Mammary epithelial cell (primary cell): ENCODE measurements around the gene TUBA3E.
"Not testable (repeated sequence)": the region's sequence is repeated elsewhere in the genome, so short reads cannot be mapped to it uniquely, and the experiment has no call there.

Source experiments
- EZH2 ChIP-seq: IDR thresholded peaks from 2 replicates; pipeline ENCODE4 v1.6.1; 2012; ENCODE audit warnings: low read length, inconsistent platforms, borderline replicate concordance
- TF ChIP-seq, protein P1 (sequence below), 2 donors: IDR thresholded peaks in 1 of 2; conservative IDR thresholded peaks in 1 of 2; 2 replicates each; pipeline ENCODE4 v1.5.1; 2011 to 2012; ENCODE audit warnings: inconsistent platforms in 2 of 2, low read length in 2 of 2, mild to moderate bottlenecking in 2 of 2, control low read depth in 1 of 2, low read depth in 1 of 2; ENCODE audit not compliant: insufficient read depth in 1 of 2; ENCODE audit errors: extremely low read depth in 1 of 2

DNA sequence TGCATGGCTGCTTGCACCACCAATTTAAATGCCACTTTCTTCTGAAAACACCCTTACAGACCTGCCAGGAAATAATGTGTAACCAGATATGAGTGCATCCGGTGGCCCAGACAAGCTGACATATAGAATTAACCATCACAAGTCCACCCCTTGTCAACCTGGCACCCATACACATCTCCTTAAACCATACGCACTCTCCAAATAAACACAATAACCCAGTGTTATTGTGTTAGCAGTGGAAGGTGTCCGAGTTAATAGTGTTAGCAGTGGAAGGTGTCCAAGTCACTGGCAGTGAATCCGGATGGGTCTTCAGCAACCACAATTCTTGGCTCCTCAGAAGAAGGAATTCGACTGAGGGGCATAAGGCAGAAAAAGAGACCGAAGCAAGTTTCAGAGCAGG is 49.7 kb downstream of the TUBA3E start:
- TF ChIP-seq, protein P1, sequence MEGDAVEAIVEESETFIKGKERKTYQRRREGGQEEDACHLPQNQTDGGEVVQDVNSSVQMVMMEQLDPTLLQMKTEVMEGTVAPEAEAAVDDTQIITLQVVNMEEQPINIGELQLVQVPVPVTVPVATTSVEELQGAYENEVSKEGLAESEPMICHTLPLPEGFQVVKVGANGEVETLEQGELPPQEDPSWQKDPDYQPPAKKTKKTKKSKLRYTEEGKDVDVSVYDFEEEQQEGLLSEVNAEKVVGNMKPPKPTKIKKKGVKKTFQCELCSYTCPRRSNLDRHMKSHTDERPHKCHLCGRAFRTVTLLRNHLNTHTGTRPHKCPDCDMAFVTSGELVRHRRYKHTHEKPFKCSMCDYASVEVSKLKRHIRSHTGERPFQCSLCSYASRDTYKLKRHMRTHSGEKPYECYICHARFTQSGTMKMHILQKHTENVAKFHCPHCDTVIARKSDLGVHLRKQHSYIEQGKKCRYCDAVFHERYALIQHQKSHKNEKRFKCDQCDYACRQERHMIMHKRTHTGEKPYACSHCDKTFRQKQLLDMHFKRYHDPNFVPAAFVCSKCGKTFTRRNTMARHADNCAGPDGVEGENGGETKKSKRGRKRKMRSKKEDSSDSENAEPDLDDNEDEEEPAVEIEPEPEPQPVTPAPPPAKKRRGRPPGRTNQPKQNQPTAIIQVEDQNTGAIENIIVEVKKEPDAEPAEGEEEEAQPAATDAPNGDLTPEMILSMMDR (conservative IDR thresholded peaks at IDR 0.05 in 1 of 2, IDR thresholded peaks at IDR 0.05 in 1 of 2; ENCODE audit: extremely low read depth in 1 of 2, insufficient read depth in 1 of 2, low read depth in 1 of 2, low read length in 2 of 2): not testable (repeated sequence)
- not testable (repeated sequence) for TF ChIP-seq EZH2
